ENCODE data around the gene ABCA4.

DNA sequence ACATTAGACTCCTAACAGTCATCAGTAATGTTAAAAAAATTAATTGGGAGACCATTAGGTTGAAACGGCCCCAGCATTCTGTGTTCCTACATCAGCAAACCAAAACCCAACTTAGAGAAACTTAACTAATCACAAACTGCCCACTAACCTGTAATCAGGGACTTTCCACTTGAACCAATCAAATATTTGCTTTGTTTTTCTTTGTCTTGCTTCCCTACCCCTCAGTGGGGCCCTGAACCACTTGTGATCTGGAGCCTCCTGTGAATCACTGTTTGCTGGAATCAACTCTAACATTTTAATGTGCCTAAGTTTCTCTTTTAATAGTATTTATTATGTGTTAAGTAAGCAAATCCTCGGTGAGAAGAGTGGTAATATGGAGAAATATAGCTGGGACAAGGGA, 64.0 kb downstream of the ABCA4 start:
- no peak for TF ChIP-seq POLR2A (IDR thresholded peaks at IDR 0.05)
- TF ChIP-seq, protein P1, sequence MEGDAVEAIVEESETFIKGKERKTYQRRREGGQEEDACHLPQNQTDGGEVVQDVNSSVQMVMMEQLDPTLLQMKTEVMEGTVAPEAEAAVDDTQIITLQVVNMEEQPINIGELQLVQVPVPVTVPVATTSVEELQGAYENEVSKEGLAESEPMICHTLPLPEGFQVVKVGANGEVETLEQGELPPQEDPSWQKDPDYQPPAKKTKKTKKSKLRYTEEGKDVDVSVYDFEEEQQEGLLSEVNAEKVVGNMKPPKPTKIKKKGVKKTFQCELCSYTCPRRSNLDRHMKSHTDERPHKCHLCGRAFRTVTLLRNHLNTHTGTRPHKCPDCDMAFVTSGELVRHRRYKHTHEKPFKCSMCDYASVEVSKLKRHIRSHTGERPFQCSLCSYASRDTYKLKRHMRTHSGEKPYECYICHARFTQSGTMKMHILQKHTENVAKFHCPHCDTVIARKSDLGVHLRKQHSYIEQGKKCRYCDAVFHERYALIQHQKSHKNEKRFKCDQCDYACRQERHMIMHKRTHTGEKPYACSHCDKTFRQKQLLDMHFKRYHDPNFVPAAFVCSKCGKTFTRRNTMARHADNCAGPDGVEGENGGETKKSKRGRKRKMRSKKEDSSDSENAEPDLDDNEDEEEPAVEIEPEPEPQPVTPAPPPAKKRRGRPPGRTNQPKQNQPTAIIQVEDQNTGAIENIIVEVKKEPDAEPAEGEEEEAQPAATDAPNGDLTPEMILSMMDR (IDR thresholded peaks at IDR 0.05): no peak
